Nephron progenitor cell (in vitro differentiated cells): Measurements from ENCODE around the gene SPATA19.

Source experiments
- DNase-seq: peaks from one replicate; pipeline ENCODE4 v3.0.0; 2021
- H3K27ac Mint-ChIP-seq: 2 replicates; pipeline ENCODE4 v1.8.0; 2021; ENCODE audit warnings: mild to moderate bottlenecking, moderate library complexity, mixed read lengths
- H3K27me3 Mint-ChIP-seq: 2 replicates; pipeline ENCODE4 v1.8.0; 2021; ENCODE audit warnings: mild to moderate bottlenecking, low read depth, mixed read lengths; ENCODE audit not compliant: poor library complexity
- H3K36me3 Mint-ChIP-seq: 2 replicates; pipeline ENCODE4 v1.8.0; 2021; ENCODE audit warnings: low read depth, mixed read lengths
- H3K4me1 Mint-ChIP-seq: 2 replicates; pipeline ENCODE4 v1.8.0; 2021; ENCODE audit warnings: mixed read lengths
- H3K4me3 Mint-ChIP-seq: 2 replicates; pipeline ENCODE4 v1.8.0; 2021; ENCODE audit warnings: mild to moderate bottlenecking, moderate library complexity, mixed read lengths
- H3K9me3 Mint-ChIP-seq: 2 replicates; pipeline ENCODE4 v1.8.0; 2021; ENCODE audit warnings: mild to moderate bottlenecking, moderate library complexity, mixed read lengths
- TF ChIP-seq, protein P1 (sequence below): fragments of 200-600 bp; sonication (generic); IDR thresholded peaks from 2 replicates; pipeline ENCODE4 v1.5.0; 2021; ENCODE audit warnings: antibody characterized with exemption

SPATA19 gene

DNA sequence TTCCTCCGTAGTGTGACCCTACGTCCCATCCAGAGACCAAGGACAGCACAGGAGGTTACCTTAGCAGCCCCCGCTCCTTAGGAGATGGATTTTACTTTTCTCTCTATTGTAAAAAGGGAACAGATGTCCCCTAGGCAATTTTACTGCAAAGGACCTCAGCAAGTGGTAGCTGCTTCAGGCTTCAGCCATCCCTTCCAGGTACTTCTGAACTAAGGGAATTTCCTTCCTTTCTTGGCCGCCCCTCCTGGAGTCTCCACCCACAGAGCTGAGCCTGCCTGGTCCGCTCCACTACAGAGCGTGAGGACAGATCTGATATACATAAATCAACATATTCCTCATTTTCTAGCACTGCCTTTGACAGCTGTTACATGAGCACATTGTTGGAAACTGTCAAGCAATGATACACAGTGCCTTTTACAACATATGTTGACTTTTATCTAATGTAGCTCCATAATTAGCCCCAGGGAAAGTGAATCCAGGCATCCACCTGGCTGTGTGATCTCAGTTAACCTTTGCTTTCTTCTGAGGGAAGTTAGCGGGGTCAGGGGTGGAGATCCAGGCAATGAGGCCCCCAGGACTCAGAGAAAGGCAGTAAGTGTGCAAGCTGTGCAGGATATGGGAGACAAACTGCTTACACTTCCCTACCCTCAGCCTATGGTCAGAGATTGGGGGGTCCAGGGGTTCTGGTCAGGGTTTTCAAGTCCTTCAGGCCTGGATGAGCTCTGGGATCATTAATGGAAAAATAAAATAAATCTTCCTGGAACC, 51.9 kb downstream of the SPATA19 start:
- Mint-ChIP-seq H3K4me1 (no peaks in the 10 kb centered on the region), H3K27ac (no peak overlapping the region), H3K9me3 (peaks cover 26% of the 10 kb centered on the region)

DNA sequence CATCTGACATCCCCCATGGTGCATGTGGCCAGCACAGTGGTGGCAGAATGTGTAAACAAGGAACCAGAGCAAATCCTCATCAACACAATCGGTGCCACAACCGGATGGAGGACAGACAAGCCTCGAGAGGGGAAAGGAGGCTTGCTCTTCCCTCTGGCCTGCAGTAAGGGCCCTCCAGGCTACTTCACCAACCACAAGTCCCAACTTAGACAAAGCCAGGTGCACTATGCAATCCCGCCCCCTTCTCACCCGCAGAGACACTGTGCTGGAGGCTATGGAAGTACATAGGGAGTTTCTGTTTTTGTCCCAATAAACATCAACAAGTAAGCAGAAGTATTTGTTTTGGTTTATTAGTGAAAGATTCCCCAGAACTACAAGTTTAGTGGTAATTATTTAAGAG, 54.3 kb downstream of the SPATA19 start:
- DNase-seq = no peak
- peaks cover 50% of the 10 kb centered on the region for H3K27me3 Mint-ChIP-seq

More for the DNA sequence above, 51.9 kb downstream of the SPATA19 start:
- no peak overlapping the region for H3K4me3 Mint-ChIP-seq
- TF ChIP-seq, protein P1, sequence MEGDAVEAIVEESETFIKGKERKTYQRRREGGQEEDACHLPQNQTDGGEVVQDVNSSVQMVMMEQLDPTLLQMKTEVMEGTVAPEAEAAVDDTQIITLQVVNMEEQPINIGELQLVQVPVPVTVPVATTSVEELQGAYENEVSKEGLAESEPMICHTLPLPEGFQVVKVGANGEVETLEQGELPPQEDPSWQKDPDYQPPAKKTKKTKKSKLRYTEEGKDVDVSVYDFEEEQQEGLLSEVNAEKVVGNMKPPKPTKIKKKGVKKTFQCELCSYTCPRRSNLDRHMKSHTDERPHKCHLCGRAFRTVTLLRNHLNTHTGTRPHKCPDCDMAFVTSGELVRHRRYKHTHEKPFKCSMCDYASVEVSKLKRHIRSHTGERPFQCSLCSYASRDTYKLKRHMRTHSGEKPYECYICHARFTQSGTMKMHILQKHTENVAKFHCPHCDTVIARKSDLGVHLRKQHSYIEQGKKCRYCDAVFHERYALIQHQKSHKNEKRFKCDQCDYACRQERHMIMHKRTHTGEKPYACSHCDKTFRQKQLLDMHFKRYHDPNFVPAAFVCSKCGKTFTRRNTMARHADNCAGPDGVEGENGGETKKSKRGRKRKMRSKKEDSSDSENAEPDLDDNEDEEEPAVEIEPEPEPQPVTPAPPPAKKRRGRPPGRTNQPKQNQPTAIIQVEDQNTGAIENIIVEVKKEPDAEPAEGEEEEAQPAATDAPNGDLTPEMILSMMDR = no peak
- H3K27me3 Mint-ChIP-seq = peaks cover 43% of the 10 kb centered on the region
- no peaks in the 10 kb centered on the region for H3K36me3 Mint-ChIP-seq
- no peak for DNase-seq

More for the DNA sequence above, 54.3 kb downstream of the SPATA19 start:
- Mint-ChIP-seq H3K4me1 (peaks cover 5% of the 10 kb centered on the region), H3K36me3 (no peaks in the 10 kb centered on the region), H3K4me3 (no peak overlapping the region), H3K27ac (no peak overlapping the region), H3K9me3 (peaks cover 30% of the 10 kb centered on the region)
- TF ChIP-seq, protein P1 = no peak
